Gastrocnemius medialis (tissue), 4 donors: ENCODE results near the gene FGFBP2.

Experiments used
- POLR2A ChIP-seq, 2 donors: fragments of 450-650 bp; IDR thresholded peaks; one replicate each; pipeline ENCODE4 v1.6.1; 2017; ENCODE audit warnings: antibody characterized with exemption in 2 of 2, mild to moderate bottlenecking in 2 of 2, moderate library complexity in 2 of 2
- TF ChIP-seq, protein P1 (sequence below), 5 experiments: fragments of 450-650 bp in 3 of 5; fragments of 200-600 bp in 2 of 5; sonication (generic) in 2 of 5; IDR thresholded peaks in 4 of 5; conservative IDR thresholded peaks in 1 of 5; 1 replicate in 4 of 5; 2 replicates in 1 of 5; pipeline ENCODE4 v1.5.1; 2016 to 2019; ENCODE audit warnings: antibody characterized with exemption in 5 of 5, mild to moderate bottlenecking in 3 of 5, moderate library complexity in 3 of 5

DNA sequence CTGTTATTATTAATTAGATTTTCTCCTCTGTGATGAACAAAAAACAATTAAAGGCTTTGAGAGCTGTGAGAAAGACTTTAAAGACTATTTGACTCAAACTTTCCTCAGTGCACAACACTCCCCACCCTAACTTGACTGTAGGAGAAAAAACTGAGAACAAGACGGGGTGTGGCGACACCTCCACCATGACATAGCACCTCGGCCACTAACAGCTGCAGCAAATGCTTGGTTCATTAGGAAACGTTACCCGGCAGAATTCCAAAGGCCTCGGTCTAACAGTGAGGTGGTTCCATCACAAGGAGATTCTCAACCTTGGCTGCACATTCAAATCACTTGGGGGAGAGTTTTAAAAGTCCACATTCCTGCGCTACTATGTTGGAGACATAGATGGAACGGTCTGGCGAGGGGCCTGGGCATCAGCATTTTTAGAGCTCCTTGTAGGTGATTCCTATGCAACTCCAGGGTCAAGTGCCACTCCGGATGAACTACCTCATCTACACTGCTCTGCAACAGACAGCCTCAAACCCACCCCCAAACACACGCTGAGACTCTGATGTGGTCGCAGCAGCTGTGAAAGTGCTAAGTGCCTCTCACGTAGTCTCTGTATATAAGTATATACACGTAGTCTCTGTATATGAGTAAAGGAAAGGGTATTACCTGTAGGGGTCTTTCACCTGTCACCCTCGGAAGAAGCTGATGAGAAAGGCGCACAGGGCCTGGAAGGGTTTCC is 1.0 kb downstream of the FGFBP2 start:
- TF ChIP-seq POLR2A (IDR thresholded peaks at IDR 0.05), result no peak
- TF ChIP-seq, protein P1, sequence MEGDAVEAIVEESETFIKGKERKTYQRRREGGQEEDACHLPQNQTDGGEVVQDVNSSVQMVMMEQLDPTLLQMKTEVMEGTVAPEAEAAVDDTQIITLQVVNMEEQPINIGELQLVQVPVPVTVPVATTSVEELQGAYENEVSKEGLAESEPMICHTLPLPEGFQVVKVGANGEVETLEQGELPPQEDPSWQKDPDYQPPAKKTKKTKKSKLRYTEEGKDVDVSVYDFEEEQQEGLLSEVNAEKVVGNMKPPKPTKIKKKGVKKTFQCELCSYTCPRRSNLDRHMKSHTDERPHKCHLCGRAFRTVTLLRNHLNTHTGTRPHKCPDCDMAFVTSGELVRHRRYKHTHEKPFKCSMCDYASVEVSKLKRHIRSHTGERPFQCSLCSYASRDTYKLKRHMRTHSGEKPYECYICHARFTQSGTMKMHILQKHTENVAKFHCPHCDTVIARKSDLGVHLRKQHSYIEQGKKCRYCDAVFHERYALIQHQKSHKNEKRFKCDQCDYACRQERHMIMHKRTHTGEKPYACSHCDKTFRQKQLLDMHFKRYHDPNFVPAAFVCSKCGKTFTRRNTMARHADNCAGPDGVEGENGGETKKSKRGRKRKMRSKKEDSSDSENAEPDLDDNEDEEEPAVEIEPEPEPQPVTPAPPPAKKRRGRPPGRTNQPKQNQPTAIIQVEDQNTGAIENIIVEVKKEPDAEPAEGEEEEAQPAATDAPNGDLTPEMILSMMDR (IDR thresholded peaks at IDR 0.05 in 4 of 5, conservative IDR thresholded peaks at IDR 0.05 in 1 of 5), result no peak
